ENCODE data around the gene LITAF. TPM values are rescaled to one million over a fixed set of nuclear protein-coding genes. Genes with fewer than 3 reads are reported as not detected.

The LITAF gene
- total and polyA plus RNA-seq, 3 donors from 2014 or later: 9.9 to 31.5 (median 13.6) TPM

DNA sequence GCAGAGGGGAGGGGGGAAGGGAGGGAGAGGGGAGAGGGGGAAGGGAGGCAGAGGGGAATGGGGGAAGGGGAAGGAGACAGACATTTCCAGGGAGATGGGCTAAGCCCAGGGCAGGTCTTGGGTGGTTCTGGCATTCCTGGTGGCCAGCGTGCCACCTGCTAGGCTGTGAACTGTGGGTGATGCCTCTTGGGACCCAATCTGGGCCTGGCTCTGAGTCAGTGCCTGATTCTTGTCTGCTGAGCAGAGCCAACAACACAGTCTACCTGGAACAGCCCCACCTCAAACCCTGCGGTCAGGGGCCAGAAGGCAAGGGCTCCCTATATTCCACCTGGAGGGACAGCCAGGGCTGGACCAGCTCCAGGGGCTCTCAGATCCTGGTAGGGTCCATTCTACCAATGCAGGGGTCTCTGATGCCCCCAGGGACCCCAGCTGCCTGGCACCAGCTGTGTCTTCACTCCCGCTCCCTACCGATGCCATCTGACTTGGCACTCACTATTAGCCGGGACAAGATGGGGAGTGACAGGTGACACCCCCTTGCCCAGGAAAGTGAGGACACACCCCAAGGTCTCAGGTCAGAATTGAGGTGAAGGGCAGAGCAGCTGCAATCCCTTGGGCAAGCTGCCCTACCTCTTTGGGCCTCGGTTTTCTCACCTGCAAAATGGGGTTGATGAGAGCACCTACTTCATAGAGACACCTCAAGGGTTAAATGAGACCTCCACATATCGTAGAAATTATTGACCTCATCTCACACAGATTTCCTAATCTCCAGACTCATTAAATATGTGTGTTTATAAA lies 87.2 kb downstream of the LITAF start:
- WGBS, 2 donors: 63 to 83% methylated on average over 2 to 7 of the region's 7 CpGs

GRCh38 chr16:11498683-11499082 lies 88.0 kb downstream of the LITAF start:
- TF ChIP-seq CTCF (IDR thresholded peaks at IDR 0.05) (no peak), POLR2A (IDR thresholded peaks at IDR 0.05) (no peak)
- WGBS, 2 donors: 69 to 97% methylated on average over 5 to 6 of the region's 6 CpGs
- H3K4me1 ChIP-seq: peaks cover 16% of the 10 kb centered on the region
- no peaks in the 10 kb centered on the region for H3K27me3 ChIP-seq
- DNase-seq: no peak
- H3K9me3 ChIP-seq: no peaks in the 10 kb centered on the region
- intact Hi-C loops (cut with DNase I; ENCODE audit: low total_unique reads): no loop called here
- H3K36me3 ChIP-seq (ENCODE audit: low read depth, missing control alignments): no peaks in the 10 kb centered on the region
- no peak overlapping the region for H3K4me3 ChIP-seq
- H3K27ac ChIP-seq: peak overlapping the region in 1 of 2 donors; percentile 76

More for the DNA sequence above, 87.2 kb downstream of the LITAF start:
- H3K36me3 ChIP-seq (ENCODE audit: low read depth, missing control alignments): no peaks in the 10 kb centered on the region
- H3K4me3 ChIP-seq: no peak overlapping the region
- peaks cover 16% of the 10 kb centered on the region for H3K4me1 ChIP-seq
- H3K9me3 ChIP-seq: no peaks in the 10 kb centered on the region
- H3K27ac ChIP-seq: no peak overlapping the region
- no peak for DNase-seq
- no peaks in the 10 kb centered on the region for H3K27me3 ChIP-seq
- intact Hi-C loops (cut with DNase I; ENCODE audit: low total_unique reads): no loop called here
- TF ChIP-seq CTCF (IDR thresholded peaks at IDR 0.05) (no peak), POLR2A (IDR thresholded peaks at IDR 0.05) (no peak)

- no peaks in the 10 kb centered on the region for H3K36me3 ChIP-seq (ENCODE audit: low read depth, missing control alignments)
- DNase-seq: peak; percentile 25
- no peaks in the 10 kb centered on the region for H3K9me3 ChIP-seq
- intact Hi-C loops (cut with DNase I; ENCODE audit: low total_unique reads): no loop called here
- H3K4me1 ChIP-seq: peaks cover 16% of the 10 kb centered on the region
- no peaks in the 10 kb centered on the region for H3K27me3 ChIP-seq
- WGBS, 2 donors: 61 to 68% methylated on average over 5 of the region's 5 CpGs
- peak overlapping the region in 1 of 2 donors; percentile 76 for H3K27ac ChIP-seq
- H3K4me3 ChIP-seq: no peak overlapping the region
- no peak for TF ChIP-seq POLR2A (IDR thresholded peaks at IDR 0.05)
- TF ChIP-seq CTCF (IDR thresholded peaks at IDR 0.05): no peak
Observed at GRCh38 chr16:11497851-11498289, 88.8 kb downstream of the LITAF start.

Other genes with a start within 250 kb of the LITAF start
- 10 to 100 TPM; 26.7 to 30.6 TPM for gene RMI2, start 241.5 kb downstream of the LITAF start, total RNA-seq
- 21.5 TPM for gene RMI2, start 241.5 kb downstream of the LITAF start, polyA plus RNA-seq (ENCODE audit: insufficient read depth, low read depth, low replicate concordance)
- 10 to 100 TPM in 1 of 2 donors, 1 to 10 TPM in 1; 7.0 to 10.3 TPM for gene SNN, start 81.5 kb upstream of the LITAF start, total RNA-seq
- gene SNN, start 81.5 kb upstream of the LITAF start, polyA plus RNA-seq (ENCODE audit: insufficient read depth, low read depth, low replicate concordance): 10.1 TPM
- gene TXNDC11, start 155.9 kb upstream of the LITAF start, total RNA-seq: 10 to 100 TPM; 42.3 to 45.3 TPM
- gene TXNDC11, start 155.9 kb upstream of the LITAF start, polyA plus RNA-seq (ENCODE audit: insufficient read depth, low read depth, low replicate concordance): 34.4 TPM
- 10 to 100 TPM; 41.4 to 48.8 TPM for gene ZC3H7A, start 210.3 kb upstream of the LITAF start, total RNA-seq
- gene ZC3H7A, start 210.3 kb upstream of the LITAF start, polyA plus RNA-seq (ENCODE audit: insufficient read depth, low read depth, low replicate concordance): 24.6 TPM

Measured in testis (tissue), 3 donors.